ENCODE results near the gene VAV3. TPM values are rescaled to one million over a fixed set of nuclear protein-coding genes. Genes with fewer than 3 reads are reported as not detected.

VAV3 gene
- total and polyA plus RNA-seq, 4 donors: 1.7 to 14.4 (median 7.6) TPM

- Histone ChIP-seq H3K27me3 (ENCODE audit: control insufficient read depth in 3 of 3, insufficient read depth in 3 of 3, low read length in 2 of 3) (no peaks in the 10 kb centered on the region), H3K27ac (ENCODE audit: low read depth in 1 of 2, low read length in 1 of 2) (no peak overlapping the region), H3K9me3 (ENCODE audit: control insufficient read depth in 4 of 4, insufficient read depth in 3 of 4, low read length in 3 of 4) (no peaks in the 10 kb centered on the region), H3K4me3 (no peak overlapping the region), H3K4me1 (ENCODE audit: control insufficient read depth in 5 of 5, insufficient read depth in 5 of 5, low read length in 5 of 5) (peaks cover 0 to 3% (median 0%) of the 10 kb centered on the region in 5 donors), H3K9ac (ENCODE audit: insufficient read depth in 1 of 2, low read length in 2 of 2) (no peak overlapping the region), H3K36me3 (ENCODE audit: control insufficient read depth in 4 of 4, insufficient read depth in 4 of 4, low read length in 4 of 4) (no peaks in the 10 kb centered on the region)
- ATAC-seq (ENCODE audit: insufficient read depth, low FRiP score): no peak
- TF ChIP-seq, protein P1, sequence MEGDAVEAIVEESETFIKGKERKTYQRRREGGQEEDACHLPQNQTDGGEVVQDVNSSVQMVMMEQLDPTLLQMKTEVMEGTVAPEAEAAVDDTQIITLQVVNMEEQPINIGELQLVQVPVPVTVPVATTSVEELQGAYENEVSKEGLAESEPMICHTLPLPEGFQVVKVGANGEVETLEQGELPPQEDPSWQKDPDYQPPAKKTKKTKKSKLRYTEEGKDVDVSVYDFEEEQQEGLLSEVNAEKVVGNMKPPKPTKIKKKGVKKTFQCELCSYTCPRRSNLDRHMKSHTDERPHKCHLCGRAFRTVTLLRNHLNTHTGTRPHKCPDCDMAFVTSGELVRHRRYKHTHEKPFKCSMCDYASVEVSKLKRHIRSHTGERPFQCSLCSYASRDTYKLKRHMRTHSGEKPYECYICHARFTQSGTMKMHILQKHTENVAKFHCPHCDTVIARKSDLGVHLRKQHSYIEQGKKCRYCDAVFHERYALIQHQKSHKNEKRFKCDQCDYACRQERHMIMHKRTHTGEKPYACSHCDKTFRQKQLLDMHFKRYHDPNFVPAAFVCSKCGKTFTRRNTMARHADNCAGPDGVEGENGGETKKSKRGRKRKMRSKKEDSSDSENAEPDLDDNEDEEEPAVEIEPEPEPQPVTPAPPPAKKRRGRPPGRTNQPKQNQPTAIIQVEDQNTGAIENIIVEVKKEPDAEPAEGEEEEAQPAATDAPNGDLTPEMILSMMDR (IDR thresholded peaks at IDR 0.05; ENCODE audit: control extremely low read depth, extremely low read depth): no peak
- WGBS, 2 donors: 90 to 93% methylated on average over 1 of the region's 1 CpG
- DNase-seq: no peak
Measured at GRCh38 chr1:107896936-107897335, 68.0 kb downstream of the VAV3 start.

- 86 to 87% methylated on average over 3 of the region's 3 CpGs for WGBS, 2 donors
- Histone ChIP-seq H3K4me1 (ENCODE audit: control insufficient read depth in 5 of 5, insufficient read depth in 5 of 5, low read length in 5 of 5) (peaks cover 0 to 3% (median 0%) of the 10 kb centered on the region in 5 donors), H3K36me3 (ENCODE audit: control insufficient read depth in 4 of 4, insufficient read depth in 4 of 4, low read length in 4 of 4) (no peaks in the 10 kb centered on the region), H3K9me3 (ENCODE audit: control insufficient read depth in 4 of 4, insufficient read depth in 3 of 4, low read length in 3 of 4) (no peaks in the 10 kb centered on the region), H3K27ac (ENCODE audit: low read depth in 1 of 2, low read length in 1 of 2) (no peak overlapping the region), H3K4me3 (no peak overlapping the region), H3K27me3 (ENCODE audit: control insufficient read depth in 3 of 3, insufficient read depth in 3 of 3, low read length in 2 of 3) (no peaks in the 10 kb centered on the region), H3K9ac (ENCODE audit: insufficient read depth in 1 of 2, low read length in 2 of 2) (no peak overlapping the region)
- TF ChIP-seq, protein P1 (IDR thresholded peaks at IDR 0.05; ENCODE audit: control extremely low read depth, extremely low read depth): no peak
- DNase-seq (no peak), ATAC-seq (ENCODE audit: insufficient read depth, low FRiP score) (no peak)
Measured at GRCh38 chr1:107896401-107896800, 68.6 kb downstream of the VAV3 start.

DNA sequence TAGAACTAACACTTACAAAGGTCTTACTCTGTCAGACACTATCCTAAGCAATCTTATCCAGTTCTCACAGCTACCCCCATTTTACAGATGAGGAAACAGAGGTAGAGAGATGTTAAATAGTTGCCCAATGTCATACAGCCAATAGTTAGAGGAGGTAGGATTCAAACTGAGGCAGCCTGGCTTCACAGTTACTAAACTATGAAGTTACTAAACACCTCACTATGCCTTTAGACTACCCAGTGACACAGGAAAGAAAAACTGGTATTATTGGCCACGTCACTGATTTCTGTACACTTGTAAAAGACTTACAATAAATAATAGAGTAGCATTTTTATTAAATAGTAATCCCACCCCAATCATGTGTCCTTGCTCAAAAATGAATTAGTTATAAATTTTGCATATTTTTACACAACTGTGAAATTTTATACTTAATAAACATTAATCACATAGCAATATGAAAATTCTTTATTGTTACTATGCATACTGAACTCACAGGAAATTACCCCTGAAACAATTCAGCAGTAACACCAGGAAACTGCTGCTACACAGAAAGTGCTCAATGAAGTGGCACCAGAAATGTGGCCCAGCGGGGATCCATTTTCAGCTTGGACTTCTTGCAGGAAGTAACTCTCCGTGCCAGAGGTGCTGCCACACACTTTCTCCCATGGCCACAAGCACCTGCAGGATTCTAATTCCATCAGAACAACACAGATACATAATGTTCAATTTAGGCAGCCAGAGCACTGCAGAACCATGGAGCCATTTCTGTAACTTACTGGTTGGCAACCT is 69.4 kb downstream of the VAV3 start:
- ATAC-seq (ENCODE audit: insufficient read depth, low FRiP score) (no peak), DNase-seq (no peak)
- Histone ChIP-seq H3K4me3 (no peak overlapping the region), H3K9me3 (ENCODE audit: control insufficient read depth in 4 of 4, insufficient read depth in 3 of 4, low read length in 3 of 4) (no peaks in the 10 kb centered on the region), H3K9ac (ENCODE audit: insufficient read depth in 1 of 2, low read length in 2 of 2) (no peak overlapping the region), H3K4me1 (ENCODE audit: control insufficient read depth in 5 of 5, insufficient read depth in 5 of 5, low read length in 5 of 5) (peaks cover 0 to 3% (median 0%) of the 10 kb centered on the region in 5 donors), H3K27ac (ENCODE audit: low read depth in 1 of 2, low read length in 1 of 2) (no peak overlapping the region), H3K27me3 (ENCODE audit: control insufficient read depth in 3 of 3, insufficient read depth in 3 of 3, low read length in 2 of 3) (no peaks in the 10 kb centered on the region), H3K36me3 (ENCODE audit: control insufficient read depth in 4 of 4, insufficient read depth in 4 of 4, low read length in 4 of 4) (no peaks in the 10 kb centered on the region)
- TF ChIP-seq, protein P1 (IDR thresholded peaks at IDR 0.05; ENCODE audit: control extremely low read depth, extremely low read depth): no peak
- 60% methylated on average over 3 of the region's 3 CpGs for WGBS, 2 donors
